Transverse colon (tissue), 4 donors: Measurements from ENCODE around the gene ANXA6. TPM values are rescaled to one million over a fixed set of nuclear protein-coding genes. Genes with fewer than 3 reads are reported as not detected.

Source experiments
- DNase-seq: peaks from one replicate; pipeline ENCODE4 v3.0.0-alpha.2; 2019
- H3K27ac ChIP-seq, 4 donors: fragments of 200-600 bp; sonication (generic); 2 replicates each; pipeline ENCODE4 v1.5.1; 2016 to 2018; ENCODE audit warnings: inconsistent platforms in 4 of 4
- H3K27me3 ChIP-seq: fragments of 200-600 bp; sonication (generic); 2 replicates; pipeline ENCODE4 v1.5.1; 2017; ENCODE audit warnings: inconsistent platforms
- H3K36me3 ChIP-seq, 4 donors: fragments of 200-600 bp; sonication (generic); 2 replicates each; pipeline ENCODE4 v1.5.1; 2017 to 2019; ENCODE audit warnings: inconsistent platforms in 4 of 4
- H3K4me1 ChIP-seq, 4 donors: fragments of 200-600 bp; sonication (generic); 2 replicates each; pipeline ENCODE4 v1.5.1; 2017 to 2020; ENCODE audit warnings: inconsistent platforms in 4 of 4
- H3K4me3 ChIP-seq, 4 donors: fragments of 200-600 bp; sonication (generic); 1 replicate in 1 of 4; 2 replicates in 3 of 4; pipeline versions ENCODE4 v1.5.1 to v1.6.1; 2017 to 2019; ENCODE audit warnings: inconsistent platforms in 4 of 4
- H3K9me3 ChIP-seq, 2 donors: fragments of 200-600 bp; sonication (generic); 2 replicates each; pipeline ENCODE4 v1.5.1; 2017 to 2019; ENCODE audit warnings: inconsistent platforms in 2 of 2
- CTCF ChIP-seq, 5 experiments: fragments of 200-600 bp in 3 of 5; fragments of 450-650 bp in 2 of 5; sonication (generic) in 3 of 5; IDR thresholded peaks; 1 replicate in 2 of 5; 2 replicates in 3 of 5; pipeline ENCODE4 v1.5.1; 2016 to 2017; ENCODE audit warnings: antibody characterized with exemption in 5 of 5, inconsistent platforms in 3 of 5, mild to moderate bottlenecking in 2 of 5, moderate library complexity in 1 of 5
- EP300 ChIP-seq: sonication (generic); formaldehyde crosslinking; IDR thresholded peaks from one replicate; pipeline ENCODE4 v1.6.1; 2017; ENCODE audit warnings: antibody characterized with exemption, low read depth
- POLR2A ChIP-seq: fragments of 450-650 bp; IDR thresholded peaks from one replicate; pipeline ENCODE4 v1.6.1; 2016; ENCODE audit warnings: antibody characterized with exemption, mild to moderate bottlenecking, moderate library complexity
- POLR2AphosphoS5 ChIP-seq, 3 donors: sonication (generic); formaldehyde crosslinking; IDR thresholded peaks; one replicate each; pipeline ENCODE4 v1.6.1; 2016; ENCODE audit warnings: antibody characterized with exemption in 3 of 3
- WGBS, 2 donors: methylation state at CpG; one replicate each; pipeline ENCODE4 v1.1.5; 2018; ENCODE audit warnings: low coverage in 1 of 2; 5-methylcytosine and 5-hydroxymethylcytosine counted together
- in situ Hi-C, 4 donors: fragments of 200-750 bp; cut with MboI; loops; one replicate each; pipeline versions ENCODE4 v1.15.0 to v1.15.1; 2017; ENCODE audit warnings: low sequenced_read_pairs in 3 of 4, low pct_ligation_motif_present in 1 of 4, low pct_unique_long_range_greater_than_20kb in 1 of 4
- intact Hi-C: fragments of 100-400 bp; cut with DNase I; formaldehyde crosslinking; loops from one replicate; pipeline ENCODE4 v1.15.1; 2023; ENCODE audit warnings: low total_unique reads
- total RNA-seq, 4 donors: library from RNA; depleted of rRNA; stranded (reverse); fragments of >200 nt; gene quantifications; one replicate each; pipeline ENCODE4 v1.1.0, GENCODE V29; 2016

ANXA6 gene
- total RNA-seq, 4 donors from 2014 or later: 19.1 to 79.0 (median 55.3) TPM

- DNase-seq: no peak
- H3K4me3 ChIP-seq: no peak overlapping the region
- intact Hi-C loops: no loop called here
These were observed 81.0 kb downstream of the ANXA6 start for GRCh38 chr5:151076616-151077015.

GRCh38 chr5:151075698-151076331 lies 81.8 kb downstream of the ANXA6 start:
- Histone ChIP-seq H3K27ac (peak overlapping the region in 3 of 4 donors; percentile 45 to 61 (median 57)), H3K9me3 (no peaks in the 10 kb centered on the region), H3K4me1 (peaks cover 26 to 60% (median 37%) of the 10 kb centered on the region in 4 donors), H3K27me3 (no peaks in the 10 kb centered on the region), H3K4me3 (no peak overlapping the region), H3K36me3 (no peaks in the 10 kb centered on the region)
- intact Hi-C loops (no loop called here), in situ Hi-C loops (no loop called here)
- peak; percentile 64 for DNase-seq
- TF ChIP-seq POLR2A (peak; percentile 58), POLR2AphosphoS5 (IDR thresholded peaks at IDR 0.05) (peak in 2 of 3 donors; percentile 56 to 72), CTCF (IDR thresholded peaks at IDR 0.05) (no peak), EP300 (no peak)
- 64% methylated on average over 5 of the region's 5 CpGs; no CpG with 5 or more reads in 1 of the 2 donors for WGBS, 2 donors

More at GRCh38 chr5:151076616-151077015, 81.0 kb downstream of the ANXA6 start:
- no peaks in the 10 kb centered on the region for H3K36me3 ChIP-seq
- H3K27me3 ChIP-seq: no peaks in the 10 kb centered on the region
- H3K4me1 ChIP-seq: peaks cover 27 to 59% (median 38%) of the 10 kb centered on the region in 4 donors
- H3K9me3 ChIP-seq: no peaks in the 10 kb centered on the region
- 88% methylated on average over 6 of the region's 6 CpGs; no CpG with 5 or more reads in 1 of the 2 donors for WGBS, 2 donors
- TF ChIP-seq POLR2A (no peak), EP300 (no peak), POLR2AphosphoS5 (IDR thresholded peaks at IDR 0.05) (no peak), CTCF (IDR thresholded peaks at IDR 0.05) (no peak)
- H3K27ac ChIP-seq: peak overlapping the region in 3 of 4 donors; percentile 45 to 61 (median 57)
- in situ Hi-C loops: no loop called here

GRCh38 chr5:151074557-151074956 lies 83.0 kb downstream of the ANXA6 start:
- H3K4me1 ChIP-seq: peaks cover 20 to 67% (median 37%) of the 10 kb centered on the region in 4 donors
- intact Hi-C loops (no loop called here), in situ Hi-C loops (no loop called here)
- H3K27ac ChIP-seq: no peak overlapping the region
- H3K9me3 ChIP-seq: no peaks in the 10 kb centered on the region
- TF ChIP-seq CTCF (IDR thresholded peaks at IDR 0.05): no peak
- no peak for TF ChIP-seq EP300
- no peak for TF ChIP-seq POLR2A
- TF ChIP-seq POLR2AphosphoS5 (IDR thresholded peaks at IDR 0.05): no peak
- WGBS, 2 donors: 97 to 100% methylated on average over 1 to 2 of the region's 2 CpGs
- H3K27me3 ChIP-seq: no peaks in the 10 kb centered on the region
- no peak for DNase-seq
- H3K4me3 ChIP-seq: no peak overlapping the region
- no peaks in the 10 kb centered on the region for H3K36me3 ChIP-seq

GRCh38 chr5:151073280-151073679 lies 84.3 kb downstream of the ANXA6 start:
- no peak for DNase-seq
- in situ Hi-C loops (no loop called here), intact Hi-C loops (no loop called here)
- 92 to 95% methylated on average over 2 of the region's 2 CpGs for WGBS, 2 donors
- Histone ChIP-seq H3K27ac (peak overlapping the region in 1 of 4 donors; percentile 15), H3K4me3 (no peak overlapping the region), H3K4me1 (peaks cover 22 to 67% (median 39%) of the 10 kb centered on the region in 4 donors), H3K36me3 (no peaks in the 10 kb centered on the region), H3K9me3 (no peaks in the 10 kb centered on the region), H3K27me3 (no peaks in the 10 kb centered on the region)
- no peak for TF ChIP-seq POLR2AphosphoS5 (IDR thresholded peaks at IDR 0.05)
- no peak for TF ChIP-seq POLR2A
- TF ChIP-seq CTCF (IDR thresholded peaks at IDR 0.05): no peak
- no peak for TF ChIP-seq EP300
